ENCODE results near the gene PTPRC.

DNA sequence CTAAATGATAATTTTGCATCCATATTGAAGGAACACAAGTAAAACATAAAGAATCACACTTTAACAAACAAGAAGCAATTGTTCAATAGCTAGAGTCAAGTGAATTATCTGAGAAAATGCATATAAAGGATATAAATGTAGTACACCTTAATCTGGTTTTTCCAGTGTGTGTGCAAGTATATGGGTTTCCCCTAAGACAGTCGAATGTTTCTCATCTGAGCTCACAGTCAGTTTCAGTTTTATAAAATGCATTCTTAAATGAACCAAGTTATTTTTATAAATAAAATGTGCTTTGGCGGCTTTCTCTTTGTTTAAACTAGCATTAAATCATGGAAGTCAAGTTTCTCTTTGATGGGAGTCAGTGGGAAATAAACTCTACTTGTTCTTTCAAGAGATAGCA is 125.9 kb downstream of the PTPRC start:
- TF ChIP-seq POLR2AphosphoS5 (IDR thresholded peaks at IDR 0.05; ENCODE audit: low read depth, low read length) (no peak), SIN3A (IDR thresholded peaks at IDR 0.05; ENCODE audit: borderline replicate concordance, insufficient read depth, low read depth, low read length) (no peak)
- TF ChIP-seq, protein P1, sequence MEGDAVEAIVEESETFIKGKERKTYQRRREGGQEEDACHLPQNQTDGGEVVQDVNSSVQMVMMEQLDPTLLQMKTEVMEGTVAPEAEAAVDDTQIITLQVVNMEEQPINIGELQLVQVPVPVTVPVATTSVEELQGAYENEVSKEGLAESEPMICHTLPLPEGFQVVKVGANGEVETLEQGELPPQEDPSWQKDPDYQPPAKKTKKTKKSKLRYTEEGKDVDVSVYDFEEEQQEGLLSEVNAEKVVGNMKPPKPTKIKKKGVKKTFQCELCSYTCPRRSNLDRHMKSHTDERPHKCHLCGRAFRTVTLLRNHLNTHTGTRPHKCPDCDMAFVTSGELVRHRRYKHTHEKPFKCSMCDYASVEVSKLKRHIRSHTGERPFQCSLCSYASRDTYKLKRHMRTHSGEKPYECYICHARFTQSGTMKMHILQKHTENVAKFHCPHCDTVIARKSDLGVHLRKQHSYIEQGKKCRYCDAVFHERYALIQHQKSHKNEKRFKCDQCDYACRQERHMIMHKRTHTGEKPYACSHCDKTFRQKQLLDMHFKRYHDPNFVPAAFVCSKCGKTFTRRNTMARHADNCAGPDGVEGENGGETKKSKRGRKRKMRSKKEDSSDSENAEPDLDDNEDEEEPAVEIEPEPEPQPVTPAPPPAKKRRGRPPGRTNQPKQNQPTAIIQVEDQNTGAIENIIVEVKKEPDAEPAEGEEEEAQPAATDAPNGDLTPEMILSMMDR (IDR thresholded peaks at IDR 0.05) = no peak
- TF ChIP-seq, protein P2, sequence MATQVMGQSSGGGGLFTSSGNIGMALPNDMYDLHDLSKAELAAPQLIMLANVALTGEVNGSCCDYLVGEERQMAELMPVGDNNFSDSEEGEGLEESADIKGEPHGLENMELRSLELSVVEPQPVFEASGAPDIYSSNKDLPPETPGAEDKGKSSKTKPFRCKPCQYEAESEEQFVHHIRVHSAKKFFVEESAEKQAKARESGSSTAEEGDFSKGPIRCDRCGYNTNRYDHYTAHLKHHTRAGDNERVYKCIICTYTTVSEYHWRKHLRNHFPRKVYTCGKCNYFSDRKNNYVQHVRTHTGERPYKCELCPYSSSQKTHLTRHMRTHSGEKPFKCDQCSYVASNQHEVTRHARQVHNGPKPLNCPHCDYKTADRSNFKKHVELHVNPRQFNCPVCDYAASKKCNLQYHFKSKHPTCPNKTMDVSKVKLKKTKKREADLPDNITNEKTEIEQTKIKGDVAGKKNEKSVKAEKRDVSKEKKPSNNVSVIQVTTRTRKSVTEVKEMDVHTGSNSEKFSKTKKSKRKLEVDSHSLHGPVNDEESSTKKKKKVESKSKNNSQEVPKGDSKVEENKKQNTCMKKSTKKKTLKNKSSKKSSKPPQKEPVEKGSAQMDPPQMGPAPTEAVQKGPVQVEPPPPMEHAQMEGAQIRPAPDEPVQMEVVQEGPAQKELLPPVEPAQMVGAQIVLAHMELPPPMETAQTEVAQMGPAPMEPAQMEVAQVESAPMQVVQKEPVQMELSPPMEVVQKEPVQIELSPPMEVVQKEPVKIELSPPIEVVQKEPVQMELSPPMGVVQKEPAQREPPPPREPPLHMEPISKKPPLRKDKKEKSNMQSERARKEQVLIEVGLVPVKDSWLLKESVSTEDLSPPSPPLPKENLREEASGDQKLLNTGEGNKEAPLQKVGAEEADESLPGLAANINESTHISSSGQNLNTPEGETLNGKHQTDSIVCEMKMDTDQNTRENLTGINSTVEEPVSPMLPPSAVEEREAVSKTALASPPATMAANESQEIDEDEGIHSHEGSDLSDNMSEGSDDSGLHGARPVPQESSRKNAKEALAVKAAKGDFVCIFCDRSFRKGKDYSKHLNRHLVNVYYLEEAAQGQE (IDR thresholded peaks at IDR 0.05; ENCODE audit: insufficient read depth in 1 of 2, low read depth in 2 of 2, low read length in 1 of 2) = no peak
